ENCODE measurements around the gene SLC25A44.

- TF ChIP-seq CTCF (IDR thresholded peaks at IDR 0.05) = no peak
- no peak for TF ChIP-seq POLR2A (IDR thresholded peaks at IDR 0.05)
Observed at GRCh38 chr1:156212130-156212529, 18.2 kb downstream of the SLC25A44 start.
